Stimulated activated CD4-positive, alpha-beta T cell treated with anti-CD3 and anti-CD28 coated beads, Interleukin-1b, Interleukin-23, amount 100 ng/mL, for 1 hour (primary cell): ENCODE results near the gene FEZF2.

ENCODE experiments used
- DNase-seq, 2 donors: peaks; one replicate each; pipeline ENCODE4 v3.0.0-alpha.2; 2020; ENCODE audit warnings: low read depth in 2 of 2

The FEZF2 gene

GRCh38 chr3:62373215-62373614, at the start of gene FEZF2:
TSS of gene FEZF2 (minus strand) at chr3:62373550. CDS start at chr3:62372868, 682 bp downstream.
- DNase-seq, result no peak

DNA sequence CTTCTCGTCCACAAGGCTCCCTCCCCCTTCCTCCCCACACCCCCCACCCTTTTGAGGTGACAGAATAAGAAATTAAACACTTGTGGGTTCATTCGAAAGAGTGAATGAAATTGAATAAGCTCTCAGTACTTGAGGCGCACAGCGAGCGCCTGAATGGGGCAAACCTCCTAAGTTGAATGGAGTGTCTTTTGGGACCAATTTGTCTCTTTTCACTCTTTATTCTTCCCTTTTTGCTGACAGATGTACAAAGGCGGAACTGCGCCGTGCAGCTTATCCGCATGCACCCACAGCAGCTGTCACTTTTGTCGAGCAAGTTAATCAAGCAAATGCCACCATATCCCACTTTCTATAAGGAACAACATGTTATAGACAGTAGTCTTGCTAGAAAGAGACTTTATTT, 47.9 kb upstream of the FEZF2 start:
- DNase-seq, result no peak

DNA sequence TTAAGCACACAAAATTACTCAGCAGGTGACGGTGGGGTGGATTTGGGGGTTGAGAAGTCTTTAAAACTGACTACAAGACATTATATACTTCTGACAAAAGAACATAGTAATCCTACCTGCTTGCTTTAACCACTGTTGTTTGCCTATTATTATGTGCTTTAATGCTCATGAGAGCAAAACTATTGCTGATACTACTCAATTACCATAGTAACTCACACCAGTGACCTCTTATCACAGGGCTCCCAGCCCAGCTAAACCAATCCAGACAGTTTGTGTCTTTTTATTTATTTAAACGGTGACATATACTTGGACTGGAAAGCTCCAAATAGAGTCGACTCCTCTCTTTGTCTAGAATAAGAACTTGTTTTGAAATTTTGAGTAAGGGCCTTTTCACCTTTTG, 42.8 kb upstream of the FEZF2 start:
- no peak for DNase-seq

- no peak for DNase-seq
Measured at GRCh38 chr3:62415312-62415801, 42.0 kb upstream of the FEZF2 start.

DNA sequence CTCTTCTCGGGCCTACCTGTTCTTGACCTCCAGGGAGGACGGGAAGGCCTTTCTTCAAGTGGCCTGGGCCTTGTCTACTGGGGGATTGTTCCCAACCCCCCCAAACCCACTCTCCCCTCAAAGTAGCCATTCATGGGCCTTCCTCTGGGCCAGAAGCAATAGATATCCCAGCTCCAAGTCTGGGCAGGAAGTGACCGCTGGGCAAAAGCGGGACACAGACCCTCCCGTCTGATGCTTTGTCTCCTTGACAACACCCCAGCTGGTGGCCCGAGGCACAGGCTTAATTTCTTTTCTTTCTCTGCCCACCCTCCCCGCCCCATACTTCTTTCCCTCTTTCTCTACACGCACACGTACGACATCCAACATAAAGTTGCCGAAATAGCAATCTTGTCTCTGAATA, 41.4 kb upstream of the FEZF2 start:
- no peak for DNase-seq

DNA sequence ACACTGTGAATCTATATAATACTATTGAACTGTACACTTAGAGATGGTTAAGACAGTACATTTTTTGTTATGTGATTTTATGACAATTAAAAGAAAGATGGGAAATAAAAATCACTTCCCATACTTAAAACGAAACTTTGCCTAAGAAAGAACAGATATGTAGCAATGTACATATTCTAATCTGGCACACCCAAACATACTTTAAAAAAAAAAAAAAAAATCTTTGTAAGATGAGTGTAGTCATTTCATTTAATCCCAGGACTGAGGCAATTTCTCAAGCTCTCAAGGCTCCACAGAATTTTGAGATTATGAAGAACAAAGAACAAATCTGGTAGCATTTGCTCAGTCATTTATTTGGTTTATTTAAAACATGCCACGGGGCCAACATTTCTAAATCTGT, 40.3 kb upstream of the FEZF2 start:
- no peak for DNase-seq

DNA sequence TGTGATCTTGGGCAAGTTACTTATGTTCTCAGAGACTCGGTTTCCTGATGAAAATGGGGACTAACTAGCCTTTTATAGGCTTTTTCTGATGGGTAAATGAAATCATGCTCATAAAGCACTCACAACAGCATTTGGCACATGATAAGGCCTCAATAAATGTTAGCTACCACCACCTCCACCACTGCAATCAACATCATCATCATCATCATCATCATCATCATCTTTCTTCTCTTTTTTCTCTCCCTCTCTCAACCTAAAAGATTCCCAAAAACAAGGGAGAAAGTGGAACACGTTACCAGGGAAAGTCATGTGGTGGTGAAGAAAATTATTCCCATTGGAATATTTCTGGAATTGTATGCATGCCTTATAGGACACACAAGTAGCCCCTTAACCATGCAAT, 33.6 kb upstream of the FEZF2 start:
- no peak for DNase-seq

DNA sequence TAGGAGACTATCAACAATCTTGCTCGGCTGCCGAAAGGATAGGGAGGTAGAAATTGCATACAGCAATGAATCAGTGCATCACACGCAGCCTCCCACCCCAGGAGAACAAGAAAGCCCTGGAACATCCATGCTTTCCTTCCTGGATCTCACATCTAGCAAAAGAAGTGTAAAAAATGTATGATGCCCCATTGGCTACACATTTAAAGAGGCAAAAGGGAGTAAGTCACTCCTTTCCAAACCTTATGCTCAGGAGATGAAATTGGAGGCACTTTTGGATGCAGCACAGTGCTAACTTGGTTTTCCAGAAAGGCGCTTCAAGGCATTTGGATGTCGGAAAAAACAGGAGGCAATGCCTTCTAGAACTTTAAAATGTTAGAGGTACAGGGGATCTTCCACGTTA, 32.2 kb upstream of the FEZF2 start:
- DNase-seq, result no peak

- no peak for DNase-seq
Measured at GRCh38 chr3:62405135-62405534, 31.8 kb upstream of the FEZF2 start.

DNA sequence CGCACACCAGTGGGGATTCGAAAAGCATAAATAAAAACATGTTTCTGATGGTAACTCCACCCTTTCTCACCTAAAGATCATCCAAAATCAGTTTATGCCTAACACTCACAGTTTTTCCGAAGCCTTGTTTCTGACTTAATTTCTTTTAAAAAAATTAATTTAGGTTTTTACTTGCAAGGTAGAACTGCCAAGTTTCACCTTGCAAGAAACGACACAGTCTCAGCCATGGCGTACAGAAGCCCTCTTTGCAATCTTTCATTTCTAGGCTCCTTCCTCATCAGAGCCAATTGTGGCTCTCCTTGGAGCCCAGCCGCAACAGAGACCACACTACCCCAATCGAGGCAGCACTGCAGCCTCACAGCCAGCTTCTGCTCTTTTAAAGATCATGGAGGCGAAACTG, 31.0 kb upstream of the FEZF2 start:
- no peak for DNase-seq

- no peak for DNase-seq
Measured at GRCh38 chr3:62403765-62404164, 30.4 kb upstream of the FEZF2 start.

DNA sequence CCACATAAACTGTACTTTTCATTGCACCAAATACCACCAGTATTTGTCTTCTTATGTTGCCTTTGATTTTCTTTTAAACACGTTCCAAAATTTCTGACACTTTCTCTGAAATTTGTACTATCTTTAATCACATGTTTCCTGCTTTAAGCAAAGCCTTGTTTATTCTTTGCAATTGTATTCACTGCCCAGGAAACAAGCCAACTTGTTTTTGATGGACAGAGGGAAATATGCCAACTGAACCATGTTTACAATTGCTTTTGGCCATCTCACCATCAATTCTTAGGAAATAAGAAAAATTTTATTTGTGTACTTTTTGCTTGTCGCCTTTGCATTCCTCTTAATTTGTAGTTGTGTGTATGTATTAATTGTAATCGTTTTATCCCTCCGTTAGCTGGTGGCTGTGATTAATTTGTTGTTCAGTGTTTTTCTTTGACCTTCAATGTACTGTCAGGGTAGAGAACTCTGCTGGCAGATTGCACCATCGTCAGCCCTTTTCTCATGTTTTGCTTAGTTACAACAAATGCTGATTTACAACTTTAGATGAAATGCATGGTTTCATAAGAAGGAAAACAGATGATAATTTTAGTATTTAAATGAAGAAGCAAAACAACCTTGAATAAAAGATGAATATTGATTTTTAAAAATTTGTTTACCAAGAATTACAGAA, 19.4 kb upstream of the FEZF2 start:
- no peak for DNase-seq

DNA sequence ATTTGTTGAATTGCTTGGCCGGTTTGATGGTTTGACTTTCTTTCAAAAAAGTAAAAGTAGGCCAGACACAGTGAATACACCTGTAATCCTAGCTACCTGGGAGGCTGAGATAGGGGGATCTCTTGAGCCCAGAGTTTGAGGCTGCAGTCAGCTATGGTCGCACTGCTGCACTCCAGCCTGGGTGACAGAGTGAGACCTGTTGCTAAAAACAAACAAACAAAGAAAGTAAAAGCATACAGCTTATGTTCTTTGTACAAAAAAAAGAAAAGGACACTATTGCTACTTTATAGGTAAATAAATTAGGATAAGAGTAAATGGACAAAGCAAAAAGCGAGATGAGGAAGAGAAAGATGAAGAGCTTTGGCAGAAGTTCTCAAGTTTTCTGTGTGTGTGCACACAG, 13.9 kb upstream of the FEZF2 start:
- DNase-seq, result no peak

- no peak for DNase-seq
Measured at GRCh38 chr3:62379321-62379798, 6.0 kb upstream of the FEZF2 start.

DNA sequence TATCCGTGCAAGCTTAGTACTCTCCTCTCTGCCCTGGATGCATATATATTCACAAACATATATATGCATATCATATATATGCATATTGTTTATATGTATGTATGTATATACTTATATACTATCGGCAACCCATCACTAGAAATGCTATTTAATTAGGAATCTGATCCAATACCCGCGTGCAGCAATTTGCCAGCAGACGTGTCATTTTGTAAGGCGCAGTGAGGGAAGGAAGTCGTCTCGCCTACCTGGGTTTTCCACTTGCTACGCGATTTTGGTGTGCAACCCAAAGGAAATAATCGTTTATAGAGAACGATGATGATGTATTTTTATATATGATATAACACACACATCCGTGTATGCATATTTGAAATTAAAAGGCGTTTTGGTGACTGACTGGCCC, 5.6 kb upstream of the FEZF2 start:
- no peak for DNase-seq

DNA sequence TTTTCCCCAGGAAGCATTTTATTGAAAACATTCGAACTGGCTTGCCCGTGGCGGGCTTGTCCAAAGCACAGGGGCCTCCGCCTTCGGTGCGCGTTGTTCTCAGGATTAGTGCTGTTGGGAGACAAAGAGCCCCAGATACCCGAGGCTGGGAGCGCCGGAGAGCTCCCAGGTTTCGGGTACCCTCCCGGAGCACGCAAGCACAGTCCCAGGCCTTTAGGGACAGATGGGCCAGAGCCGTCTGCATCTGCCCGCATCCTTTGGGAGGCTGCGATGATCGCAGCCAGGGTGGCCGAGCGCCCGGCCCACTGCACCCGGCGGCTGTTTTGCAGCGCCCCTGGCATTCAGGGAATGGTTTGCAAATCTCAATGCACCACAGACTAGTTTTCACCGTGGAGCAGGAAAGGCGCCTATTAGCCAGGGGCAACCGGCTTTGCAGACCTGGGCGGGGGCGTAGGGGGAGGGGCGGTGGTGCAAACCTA, 5.0 kb upstream of the FEZF2 start:
- DNase-seq, result no peak

DNA sequence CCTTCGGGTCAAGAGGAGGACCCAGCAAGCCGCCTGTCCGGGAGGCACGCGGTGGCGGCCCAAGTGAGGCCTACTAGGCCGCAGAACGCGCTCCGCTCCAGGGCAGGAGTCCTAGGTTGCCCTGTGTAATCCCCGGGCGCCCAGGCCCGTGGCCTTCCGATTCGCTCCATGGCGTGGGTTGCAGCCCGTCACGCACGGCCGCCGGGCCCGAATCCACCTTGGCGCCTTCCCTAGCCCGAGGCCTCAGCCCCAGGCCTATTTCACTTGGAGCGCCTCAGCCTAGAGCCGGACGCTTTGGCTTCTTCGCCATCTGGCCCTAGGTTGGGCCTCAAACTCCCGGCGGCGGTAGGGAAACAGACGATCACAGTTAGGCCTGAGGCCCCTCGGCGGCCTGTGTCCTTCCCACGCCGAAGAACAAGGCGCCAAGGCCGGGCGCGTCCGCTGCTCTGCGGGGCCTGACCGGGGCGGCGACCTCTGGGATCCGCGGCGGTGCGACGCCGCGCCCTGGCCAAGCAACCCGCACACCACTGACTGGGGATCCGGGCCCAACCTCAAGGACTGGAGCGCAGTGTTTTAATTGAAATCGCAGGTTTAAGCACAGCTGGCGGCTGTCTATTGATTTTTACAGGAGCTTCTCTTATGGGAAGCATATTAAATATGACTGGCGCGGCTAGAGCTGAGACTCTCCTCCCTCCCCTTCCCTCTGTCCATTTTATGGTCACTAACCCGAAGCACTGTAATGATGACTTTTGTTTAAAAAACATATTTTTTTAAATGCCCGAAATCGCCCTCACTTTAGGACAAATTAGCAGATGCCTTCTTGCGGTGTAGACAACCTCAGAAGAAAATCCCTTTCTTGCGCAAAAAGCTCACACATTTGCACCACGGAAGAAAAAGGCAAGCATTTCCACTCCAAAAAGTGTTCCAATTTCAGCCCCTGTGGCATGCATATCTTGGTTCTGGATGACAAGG, 3.8 kb upstream of the FEZF2 start:
- DNase-seq, result no peak

- no peak for DNase-seq
Measured at GRCh38 chr3:62376454-62376720, 3.0 kb upstream of the FEZF2 start.

GRCh38 chr3:62375655-62376453, 2.5 kb upstream of the FEZF2 start:
- no peak for DNase-seq

- DNase-seq, result no peak
Measured at GRCh38 chr3:62374341-62375218, 1.2 kb upstream of the FEZF2 start.

DNA sequence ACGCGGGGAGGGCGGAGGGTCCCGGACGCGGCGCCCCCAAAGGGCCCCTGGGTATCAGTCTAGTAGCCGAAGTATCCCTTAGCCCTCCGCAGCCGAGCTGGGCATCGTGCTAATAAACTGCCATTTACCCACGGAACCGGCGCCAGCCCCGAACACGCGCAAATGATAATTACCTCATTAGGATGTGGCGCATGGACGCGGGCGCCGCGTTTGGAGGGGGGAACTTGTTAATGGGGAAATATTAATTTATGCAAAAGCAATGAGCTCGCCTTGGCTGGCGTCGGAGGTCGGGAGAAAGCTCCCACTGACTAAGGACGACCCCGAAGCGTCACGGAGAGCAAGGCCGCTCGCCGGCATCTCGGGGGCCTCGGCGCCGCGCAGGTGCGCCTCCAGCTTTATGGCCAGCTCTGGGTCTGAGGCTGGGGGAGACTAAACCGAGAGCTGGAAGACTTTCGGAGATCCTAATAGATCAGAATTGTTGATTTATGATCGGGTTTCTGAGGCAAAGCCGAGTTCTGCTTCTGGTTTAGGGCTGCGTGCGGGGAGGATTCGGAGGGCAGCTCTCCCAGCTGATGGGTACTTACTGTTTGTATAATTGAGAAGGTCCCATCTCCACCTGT, 474 bp upstream of the FEZF2 start:
- DNase-seq, result no peak
